Activated CD4-positive, alpha-beta T cell treated with anti-CD3 and anti-CD28 coated beads for 48 hours (primary cell): ENCODE results near the gene YPEL4.

Source experiments
- DNase-seq: peaks from one replicate; pipeline ENCODE4 v3.0.0-alpha.2; 2020

The YPEL4 gene

GRCh38 chr11:57630171-57630570, 19.5 kb downstream of the YPEL4 start:
- no peak for DNase-seq

GRCh38 chr11:57626895-57627294, 22.8 kb downstream of the YPEL4 start:
- DNase-seq, result no peak

- no peak for DNase-seq
Measured at GRCh38 chr11:57624864-57625263, 24.8 kb downstream of the YPEL4 start.

- DNase-seq, result no peak
Measured at GRCh38 chr11:57622263-57622662, 27.4 kb downstream of the YPEL4 start.

- DNase-seq, result no peak
Measured at GRCh38 chr11:57620467-57620866, 29.2 kb downstream of the YPEL4 start.

GRCh38 chr11:57619331-57619730, 30.4 kb downstream of the YPEL4 start:
- no peak for DNase-seq

- DNase-seq, result no peak
Measured at GRCh38 chr11:57618438-57618837, 31.3 kb downstream of the YPEL4 start.

- DNase-seq, result no peak
Measured at GRCh38 chr11:57616595-57616994, 33.1 kb downstream of the YPEL4 start.

GRCh38 chr11:57615308-57615707, 34.4 kb downstream of the YPEL4 start:
- DNase-seq, result no peak

- no peak for DNase-seq
Measured at GRCh38 chr11:57614234-57614772, 35.4 kb downstream of the YPEL4 start.

GRCh38 chr11:57610170-57610569, 39.5 kb downstream of the YPEL4 start:
- no peak for DNase-seq

- DNase-seq, result no peak
Measured at GRCh38 chr11:57605028-57605420, 44.7 kb downstream of the YPEL4 start.

GRCh38 chr11:57604296-57605027, 45.2 kb downstream of the YPEL4 start:
- DNase-seq, result no peak

GRCh38 chr11:57601297-57601696, 48.4 kb downstream of the YPEL4 start:
- no peak for DNase-seq

GRCh38 chr11:57599381-57599780, 50.3 kb downstream of the YPEL4 start:
- no peak for DNase-seq

GRCh38 chr11:57598831-57599155, 50.9 kb downstream of the YPEL4 start:
- no peak for DNase-seq

- DNase-seq, result no peak
Measured at GRCh38 chr11:57597916-57598830, 51.5 kb downstream of the YPEL4 start.

- DNase-seq, result no peak
Measured at GRCh38 chr11:57597461-57597915, 52.2 kb downstream of the YPEL4 start, which contains the start of gene SERPING1. Gene SERPING1, plus strand, starts transcription at chr11:57597685. Its CDS starts 586 bp downstream, at chr11:57598271.

- no peak for DNase-seq
Measured at GRCh38 chr11:57596266-57596885, 53.3 kb downstream of the YPEL4 start.
